Measurements from ENCODE around the gene CXCL3.

The CXCL3 gene

DNA sequence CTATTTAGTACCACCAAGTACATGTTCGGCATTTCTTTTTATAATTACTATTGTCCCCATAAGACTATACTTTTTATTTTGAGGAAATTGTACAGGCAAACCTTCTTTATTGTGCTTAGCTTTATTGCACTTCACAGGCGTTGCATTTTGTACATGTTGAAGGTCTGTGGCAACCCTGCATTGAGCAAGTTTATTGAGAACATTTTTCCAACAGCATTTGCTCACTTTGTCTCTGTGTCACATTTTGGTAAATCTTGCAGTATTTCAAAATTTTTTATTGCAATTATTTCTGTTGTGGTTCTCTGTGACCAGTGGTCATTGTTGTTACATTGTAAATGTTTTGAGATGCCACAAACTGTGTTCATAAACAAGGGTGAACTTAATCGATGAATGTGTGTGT, 29.2 kb downstream of the CXCL3 start:
- DNase-seq = no peak

DNA sequence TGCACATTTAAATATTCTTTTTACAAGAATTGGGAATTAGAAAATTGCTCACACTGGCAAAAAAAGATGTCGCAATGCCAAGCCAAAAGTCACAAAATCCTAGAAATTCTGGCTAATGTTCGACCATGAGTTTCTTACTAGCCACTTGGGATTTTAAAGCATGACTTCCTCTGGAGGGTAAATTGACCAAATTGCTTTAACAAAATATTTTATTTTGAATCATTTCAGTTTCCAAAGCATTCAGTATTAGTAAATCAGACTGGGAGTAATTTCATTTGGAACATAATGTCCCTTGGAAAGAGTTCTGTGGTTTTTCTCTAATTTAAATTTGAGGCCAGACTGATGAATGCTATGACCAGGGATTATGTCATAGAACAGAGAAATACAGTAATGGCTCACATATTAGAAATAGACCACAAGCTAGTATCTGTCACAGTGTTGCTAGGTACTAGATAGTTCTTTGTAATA, 32.4 kb downstream of the CXCL3 start:
- DNase-seq = no peak

GRCh38 chr4:74005528-74005927, 33.0 kb downstream of the CXCL3 start:
- no peak for DNase-seq

- no peak for DNase-seq
These were observed 33.8 kb downstream of the CXCL3 start for GRCh38 chr4:74004668-74005067.

- DNase-seq = no peak
These were observed 38.2 kb downstream of the CXCL3 start for GRCh38 chr4:74000301-74000700.

- peak; percentile 55 for DNase-seq
These were observed 40.2 kb downstream of the CXCL3 start, which contains the start of gene CXCL5 for GRCh38 chr4:73998040-73999011. CXCL5 (minus strand) TSS chr4:73998677; CDS start chr4:73998581, 96 bp downstream.

- DNase-seq = no peak
These were observed 46.4 kb downstream of the CXCL3 start for GRCh38 chr4:73992050-73992449.

DNA sequence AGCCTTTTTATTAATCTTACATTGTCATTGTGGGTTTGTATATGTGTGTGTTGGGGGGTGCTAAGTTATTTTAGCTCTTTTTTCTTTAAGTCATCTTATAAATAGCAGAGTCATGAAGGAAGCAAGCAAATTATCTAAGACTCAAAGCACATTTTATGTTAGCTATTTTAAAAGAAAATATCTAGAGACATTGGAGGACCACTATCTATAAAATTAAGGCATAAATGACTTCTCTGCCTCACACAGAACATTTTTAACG, 46.8 kb downstream of the CXCL3 start:
- no peak for DNase-seq

- DNase-seq = no peak
These were observed 47.3 kb downstream of the CXCL3 start for GRCh38 chr4:73990988-73991741.

DNA sequence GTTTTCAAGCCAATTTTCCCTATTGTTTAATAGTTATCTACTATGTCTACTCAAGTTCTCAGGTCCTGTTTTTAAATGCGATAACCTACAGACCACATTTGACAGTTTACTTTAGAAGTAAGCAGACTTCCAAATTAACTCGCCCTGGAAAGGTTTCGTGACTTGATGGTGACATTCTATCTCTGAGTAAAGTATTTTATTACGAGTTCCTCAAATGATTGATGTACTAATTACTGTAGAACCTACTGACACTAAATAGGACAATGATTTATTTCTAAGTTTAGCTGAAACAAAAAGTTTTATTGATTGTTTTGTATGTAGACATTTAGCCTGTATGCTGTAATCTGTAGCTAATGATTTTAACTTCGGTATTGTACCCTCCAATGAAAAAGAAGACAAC, 48.6 kb downstream of the CXCL3 start:
- no peak for DNase-seq

DNA sequence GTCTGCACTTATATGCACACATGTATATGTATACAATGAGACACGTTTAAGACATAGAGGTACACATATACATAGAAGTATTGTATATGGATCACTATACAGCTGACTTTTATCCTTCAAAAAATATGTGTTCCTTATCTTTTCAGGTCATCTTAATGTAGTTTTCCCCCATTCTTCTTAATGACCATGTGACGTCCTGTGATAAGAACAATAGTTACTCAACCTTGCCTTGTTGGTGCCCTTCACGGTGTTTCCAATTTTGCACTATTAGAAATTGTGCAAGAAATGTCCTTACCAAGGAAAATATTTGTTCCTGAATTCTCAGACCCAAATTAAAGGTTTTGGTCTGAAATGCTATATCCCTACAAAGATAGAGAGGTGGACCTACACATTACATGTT, 49.5 kb downstream of the CXCL3 start:
- DNase-seq = no peak

DNA sequence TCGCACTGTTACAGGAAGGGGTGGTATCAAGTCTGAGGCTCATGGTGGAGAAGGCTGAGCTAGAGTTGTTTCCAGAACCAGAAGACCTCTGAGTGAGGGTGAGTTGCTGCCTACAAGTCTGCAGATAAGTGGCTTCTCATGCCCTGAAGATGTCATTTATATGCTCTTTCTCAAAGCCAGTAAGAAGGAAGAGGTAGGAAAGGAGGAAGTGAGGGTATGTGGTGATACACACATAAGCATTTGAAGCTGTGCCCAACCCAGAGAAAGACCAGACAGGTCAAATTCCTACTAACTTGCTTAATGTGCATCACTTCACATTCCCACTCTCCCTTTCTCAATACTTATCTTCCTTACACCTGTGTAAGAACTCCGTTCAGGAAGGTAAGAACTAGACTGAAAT, 50.4 kb downstream of the CXCL3 start, which contains the start of gene PPBP:
Gene PPBP, minus strand, starts transcription at position 130 of the 400 bp plus-strand sequence. Its CDS starts 87 bp downstream, at position 43.
- DNase-seq = no peak
